OCI-LY1 (cell line): Measurements from ENCODE around the gene GPRC5C.

ENCODE experiments used
- CTCF ChIP-seq: fragments of 200-600 bp; sonication (generic), shearing (Covaris generic); IDR thresholded peaks from 2 replicates; pipeline ENCODE4 v1.5.1; 2017; ENCODE audit warnings: mild to moderate bottlenecking, antibody characterized with exemption, low read length, moderate library complexity, mixed read lengths
- EZH2 ChIP-seq: fragments of 200-600 bp; sonication (generic), shearing (Covaris generic); IDR thresholded peaks from 2 replicates; pipeline ENCODE4 v1.8.0; 2017; ENCODE audit warnings: borderline replicate concordance, mixed run types, mild to moderate bottlenecking, antibody characterized with exemption, low read length, moderate library complexity, mixed read lengths

GRCh38 chr17:74481621-74482020, 49.7 kb downstream of the GPRC5C start:
- no peak for TF ChIP-seq EZH2
- no peak for TF ChIP-seq CTCF
